HEK293T (cell line): ENCODE measurements around the gene SUSD6.
"Not testable (repeated sequence)": the region's sequence is repeated elsewhere in the genome, so short reads cannot be mapped to it uniquely, and the experiment has no call there.

Experiments used
- CTCF ChIA-PET: fragments of 350-600 bp; formaldehyde crosslinking; extraction: SDS; loops from one replicate; lab custom pipeline; 2021; ENCODE audit warnings: antibody characterized with exemption, inconsistent platforms; lab: Yijun Ruan, JAX
- POLR2A ChIA-PET: fragments of 350-600 bp; formaldehyde crosslinking; extraction: SDS; loops from one replicate; lab custom pipeline; 2020; ENCODE audit warnings: antibody characterized with exemption, inconsistent platforms; lab: Yijun Ruan, JAX
- DNase-seq: peaks from one replicate; pipeline ENCODE4 v3.0.0; 2012; ENCODE audit warnings: mixed read lengths; ENCODE audit errors: extremely low spot score
- ARNT ChIP-seq: fragments of 450-650 bp; IDR thresholded peaks from 2 replicates; pipeline ENCODE4 v1.6.1; 2017; ENCODE audit warnings: mild to moderate bottlenecking
- BHLHE40 ChIP-seq: fragments of 450-650 bp; IDR thresholded peaks from 2 replicates; pipeline ENCODE4 v1.6.1; 2016; ENCODE audit warnings: mild to moderate bottlenecking, moderate library complexity, borderline replicate concordance
- CTBP1 ChIP-seq: fragments of 450-650 bp; IDR thresholded peaks from 2 replicates; pipeline ENCODE4 v1.6.1; 2016; ENCODE audit warnings: borderline replicate concordance
- ELF4 ChIP-seq: fragments of 450-650 bp; IDR thresholded peaks from 2 replicates; pipeline ENCODE4 v1.6.1; 2017; ENCODE audit warnings: antibody characterized with exemption
- FOXA1 ChIP-seq: fragments of 450-650 bp; IDR thresholded peaks from 2 replicates; pipeline ENCODE4 v1.6.1; 2016; ENCODE audit warnings: mild to moderate bottlenecking
- FOXK2 ChIP-seq: fragments of 450-650 bp; IDR thresholded peaks from 2 replicates; pipeline ENCODE4 v1.6.1; 2016; ENCODE audit warnings: mild to moderate bottlenecking
- FOXM1 ChIP-seq: fragments of 450-650 bp; IDR thresholded peaks from 2 replicates; pipeline ENCODE4 v1.6.1; 2017; ENCODE audit warnings: mild to moderate bottlenecking, borderline replicate concordance
- HDGF ChIP-seq: fragments of 450-650 bp; IDR thresholded peaks from 2 replicates; pipeline ENCODE4 v1.6.1; 2017; ENCODE audit warnings: antibody characterized with exemption, borderline replicate concordance
- L3MBTL2 ChIP-seq: fragments of 450-650 bp; conservative IDR thresholded peaks from 2 replicates; pipeline ENCODE4 v1.6.1; 2016; ENCODE audit warnings: mild to moderate bottlenecking
- LEF1 ChIP-seq: fragments of 450-650 bp; IDR thresholded peaks from 2 replicates; pipeline ENCODE4 v1.6.1; 2017; ENCODE audit warnings: mild to moderate bottlenecking, borderline replicate concordance
- NFRKB ChIP-seq: fragments of 450-650 bp; IDR thresholded peaks from 2 replicates; pipeline ENCODE4 v1.6.1; 2016; ENCODE audit warnings: mild to moderate bottlenecking, moderate library complexity
- SP1 ChIP-seq: fragments of 450-650 bp; IDR thresholded peaks from 2 replicates; pipeline ENCODE4 v1.6.1; 2017
- SUZ12 ChIP-seq: fragments of 450-650 bp; IDR thresholded peaks from 2 replicates; pipeline ENCODE4 v1.6.1; 2016; ENCODE audit warnings: mild to moderate bottlenecking
- TARDBP ChIP-seq: fragments of 450-650 bp; IDR thresholded peaks from 2 replicates; pipeline ENCODE4 v1.6.1; 2016
- ZNF384 ChIP-seq: fragments of 450-650 bp; IDR thresholded peaks from 2 replicates; pipeline ENCODE4 v1.6.1; 2016
- TF ChIP-seq, protein P1 (sequence below): fragments of 450-650 bp; IDR thresholded peaks from 2 replicates; pipeline ENCODE4 v1.6.1; 2016

SUSD6 gene

DNA sequence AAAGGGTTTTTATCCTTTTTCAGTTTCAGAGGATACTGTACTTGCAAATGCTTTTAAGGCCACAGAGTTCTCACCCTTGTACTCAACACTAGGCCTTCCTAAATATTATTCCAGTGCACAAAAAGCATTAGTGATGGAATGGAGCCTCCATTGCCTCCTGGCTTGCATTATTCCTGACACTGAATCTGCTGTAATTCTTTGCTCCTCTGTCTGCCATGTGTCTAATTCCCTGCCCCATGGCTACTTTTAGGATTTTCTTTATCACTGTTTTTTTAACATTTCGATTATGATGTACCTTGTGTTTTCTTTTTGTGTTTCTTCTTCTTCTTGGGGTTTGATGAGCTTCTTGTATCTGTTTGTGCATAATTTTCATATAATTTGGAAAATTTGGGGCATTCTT, 29.5 kb downstream of the SUSD6 start:
- no peak for DNase-seq
- ChIA-PET POLR2A (no interaction called here), CTCF (no interaction called here)
- TF ChIP-seq FOXM1, result no peak
- no peak for TF ChIP-seq FOXK2
- TF ChIP-seq HDGF, result no peak
- TF ChIP-seq LEF1, result no peak
- TF ChIP-seq ZNF384, result no peak
- no peak for TF ChIP-seq ELF4
- no peak for TF ChIP-seq FOXA1
- no peak for TF ChIP-seq SUZ12
- TF ChIP-seq BHLHE40, result no peak
- no peak for TF ChIP-seq CTBP1
- no peak for TF ChIP-seq TARDBP
- TF ChIP-seq SP1, result no peak
- no peak for TF ChIP-seq L3MBTL2
- no peak for TF ChIP-seq ARNT

DNA sequence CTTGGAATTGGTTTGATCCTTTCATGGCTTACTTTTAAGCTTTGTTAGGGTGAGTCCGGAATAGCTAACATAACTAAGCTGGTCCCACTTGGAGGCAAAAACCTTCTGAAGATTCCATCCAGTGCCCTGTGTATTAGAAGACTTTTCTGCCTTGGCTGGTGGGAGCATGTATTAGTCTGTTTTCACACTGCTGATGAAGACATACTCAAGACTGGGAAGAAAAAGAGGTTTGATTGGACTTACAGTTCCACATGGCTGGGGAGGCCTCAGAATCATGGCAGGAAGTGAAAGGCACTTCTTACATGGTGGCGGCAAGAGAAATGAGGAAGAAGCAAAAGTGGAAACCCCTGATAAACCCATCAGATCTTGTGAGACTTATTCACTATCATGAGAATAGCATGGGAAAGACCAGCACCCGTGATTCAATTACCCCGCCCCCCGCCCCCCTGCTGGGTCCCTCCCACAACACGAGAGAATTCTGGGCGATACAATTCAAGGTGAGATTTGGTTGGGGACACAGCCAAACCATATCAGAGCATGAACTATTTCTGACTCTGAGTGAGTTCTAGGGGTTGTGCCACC, 30.9 kb downstream of the SUSD6 start:
- DNase-seq, POLR2A ChIA-PET: not testable (repeated sequence)
- CTCF ChIA-PET, result interaction anchor here (0.6 kb wide), 1 partner anchor 31 kb away, joined by 4 read pairs; no protein-coding TSS in a partner anchor

DNA sequence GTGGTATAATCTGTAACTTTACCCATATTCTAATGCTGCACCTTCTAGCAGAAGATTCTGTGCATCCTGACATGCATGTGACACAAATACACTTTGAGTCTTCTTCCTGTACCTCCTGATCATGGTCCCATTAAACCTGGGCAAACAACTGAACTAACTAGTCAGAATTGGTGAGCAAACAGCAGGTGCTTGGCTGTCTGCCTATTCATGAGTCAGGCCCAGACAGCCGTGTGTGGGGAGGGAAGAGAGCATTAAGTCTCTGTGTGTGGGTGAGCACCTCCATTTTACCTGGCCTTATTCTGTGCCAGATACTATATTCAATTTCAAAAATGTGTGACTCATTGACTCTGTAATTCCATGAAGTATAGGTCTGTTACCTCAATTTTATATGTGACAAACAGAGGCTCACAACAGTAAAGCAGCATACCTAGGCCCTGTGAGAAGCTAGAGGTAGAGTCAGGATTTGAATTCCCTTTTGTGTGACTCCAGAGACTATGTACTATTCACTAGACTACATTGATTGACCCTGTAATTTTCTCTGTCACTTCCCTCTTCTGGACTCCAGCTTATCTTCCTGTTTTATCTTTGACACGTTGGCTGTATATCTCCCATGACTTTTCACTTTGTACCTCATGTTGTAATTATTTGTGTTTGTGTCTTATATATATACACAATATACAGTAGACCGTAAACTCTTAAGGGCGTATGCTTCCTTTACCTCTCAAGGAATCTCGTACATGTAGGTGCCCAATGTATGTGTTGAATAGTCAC, 32.2 kb downstream of the SUSD6 start:
- POLR2A ChIA-PET, result no interaction called here
- TF ChIP-seq FOXM1 (no peak), ZNF384 (no peak), ELF4 (no peak), LEF1 (no peak), FOXK2 (no peak), SUZ12 (no peak), SP1 (no peak)
- CTCF ChIA-PET, result interaction anchor here (0.6 kb wide), 2 partner anchors 59 to 140 kb away, joined by 3 read pairs; no protein-coding TSS in a partner anchor
- no peak for DNase-seq

DNA sequence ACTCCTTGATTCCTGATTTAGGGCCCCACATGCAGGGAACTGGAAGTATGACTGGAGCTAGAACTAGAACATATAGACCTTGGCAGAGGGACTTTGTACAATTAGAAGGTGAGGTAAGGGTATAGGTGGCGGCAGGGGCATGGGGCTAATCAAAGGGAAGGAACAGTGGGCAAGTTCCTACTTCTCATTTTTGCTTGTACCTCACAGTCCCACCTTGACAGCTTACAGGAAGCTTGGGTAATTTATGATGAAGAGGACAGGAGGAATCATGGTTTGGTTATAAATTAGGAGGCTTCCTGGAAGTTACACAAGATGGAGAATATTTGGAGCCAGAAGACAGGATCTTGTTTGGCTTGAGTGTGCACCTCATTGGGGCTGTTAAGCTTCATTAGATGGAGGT, 33.4 kb downstream of the SUSD6 start:
- DNase-seq, result no peak
- POLR2A ChIA-PET, result no interaction called here
- CTCF ChIA-PET, result no interaction called here
- TF ChIP-seq FOXK2, result no peak
- TF ChIP-seq, protein P1, sequence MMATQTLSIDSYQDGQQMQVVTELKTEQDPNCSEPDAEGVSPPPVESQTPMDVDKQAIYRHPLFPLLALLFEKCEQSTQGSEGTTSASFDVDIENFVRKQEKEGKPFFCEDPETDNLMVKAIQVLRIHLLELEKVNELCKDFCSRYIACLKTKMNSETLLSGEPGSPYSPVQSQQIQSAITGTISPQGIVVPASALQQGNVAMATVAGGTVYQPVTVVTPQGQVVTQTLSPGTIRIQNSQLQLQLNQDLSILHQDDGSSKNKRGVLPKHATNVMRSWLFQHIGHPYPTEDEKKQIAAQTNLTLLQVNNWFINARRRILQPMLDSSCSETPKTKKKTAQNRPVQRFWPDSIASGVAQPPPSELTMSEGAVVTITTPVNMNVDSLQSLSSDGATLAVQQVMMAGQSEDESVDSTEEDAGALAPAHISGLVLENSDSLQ, result no peak

DNA sequence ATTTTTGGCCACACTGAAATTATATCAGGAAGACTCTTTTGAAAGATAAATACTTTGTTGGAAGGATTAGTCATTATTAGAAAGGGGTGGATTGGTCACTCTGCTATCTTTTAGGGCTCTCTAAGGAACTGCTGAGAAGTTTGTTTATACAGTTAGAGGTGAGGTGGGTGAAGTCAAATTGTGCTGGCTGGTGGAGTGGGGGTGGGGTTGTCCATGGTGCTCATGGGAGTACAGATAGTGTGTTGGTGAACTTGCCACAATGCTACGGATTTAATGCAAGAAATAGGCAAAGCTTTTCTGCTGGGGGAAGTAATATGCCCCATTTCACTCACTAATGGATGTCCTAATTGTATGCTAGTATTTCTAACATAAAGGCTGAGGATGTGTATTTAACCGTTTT, 35.8 kb downstream of the SUSD6 start:
- CTCF ChIA-PET, result no interaction called here
- no peak for DNase-seq
- TF ChIP-seq ZNF384 (no peak), FOXM1 (no peak), NFRKB (no peak), L3MBTL2 (no peak), ARNT (no peak), FOXK2 (no peak), CTBP1 (no peak), SUZ12 (no peak), LEF1 (no peak), FOXA1 (no peak), ELF4 (no peak), TARDBP (no peak), HDGF (no peak), BHLHE40 (no peak)
- TF ChIP-seq, protein P1, result no peak
- POLR2A ChIA-PET, result interaction anchor here (1.0 kb wide), 1 partner anchor 51 kb away, joined by 4 read pairs; no protein-coding TSS in a partner anchor

DNA sequence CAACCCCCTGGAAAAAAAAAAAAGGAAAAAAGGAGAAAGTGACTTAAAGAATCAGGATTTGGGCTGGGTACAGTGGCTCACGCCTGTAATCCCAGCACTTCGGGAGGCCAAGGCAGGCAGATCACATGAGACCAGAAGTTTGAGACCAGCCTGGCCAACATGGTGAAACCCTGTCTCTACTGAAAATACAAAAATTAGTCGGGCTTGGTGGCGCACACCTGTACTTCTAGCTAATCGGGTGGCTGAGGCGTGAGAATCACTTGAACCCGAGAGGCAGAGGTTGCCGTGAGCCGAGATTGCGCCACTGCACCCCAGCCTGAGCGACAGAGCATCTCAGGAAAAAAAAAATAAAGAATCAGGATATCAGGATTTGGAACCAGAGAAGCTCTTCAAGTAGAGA, 36.2 kb downstream of the SUSD6 start:
- ChIA-PET POLR2A (interaction anchor here (1.0 kb wide), 1 partner anchor 51 kb away, joined by 4 read pairs; no protein-coding TSS in a partner anchor), CTCF (interaction anchor here (0.6 to 0.7 kb wide), 2 partner anchors 9 to 443 kb away, joined by 3 read pairs; no protein-coding TSS in a partner anchor)
- not testable (repeated sequence) for DNase-seq

DNA sequence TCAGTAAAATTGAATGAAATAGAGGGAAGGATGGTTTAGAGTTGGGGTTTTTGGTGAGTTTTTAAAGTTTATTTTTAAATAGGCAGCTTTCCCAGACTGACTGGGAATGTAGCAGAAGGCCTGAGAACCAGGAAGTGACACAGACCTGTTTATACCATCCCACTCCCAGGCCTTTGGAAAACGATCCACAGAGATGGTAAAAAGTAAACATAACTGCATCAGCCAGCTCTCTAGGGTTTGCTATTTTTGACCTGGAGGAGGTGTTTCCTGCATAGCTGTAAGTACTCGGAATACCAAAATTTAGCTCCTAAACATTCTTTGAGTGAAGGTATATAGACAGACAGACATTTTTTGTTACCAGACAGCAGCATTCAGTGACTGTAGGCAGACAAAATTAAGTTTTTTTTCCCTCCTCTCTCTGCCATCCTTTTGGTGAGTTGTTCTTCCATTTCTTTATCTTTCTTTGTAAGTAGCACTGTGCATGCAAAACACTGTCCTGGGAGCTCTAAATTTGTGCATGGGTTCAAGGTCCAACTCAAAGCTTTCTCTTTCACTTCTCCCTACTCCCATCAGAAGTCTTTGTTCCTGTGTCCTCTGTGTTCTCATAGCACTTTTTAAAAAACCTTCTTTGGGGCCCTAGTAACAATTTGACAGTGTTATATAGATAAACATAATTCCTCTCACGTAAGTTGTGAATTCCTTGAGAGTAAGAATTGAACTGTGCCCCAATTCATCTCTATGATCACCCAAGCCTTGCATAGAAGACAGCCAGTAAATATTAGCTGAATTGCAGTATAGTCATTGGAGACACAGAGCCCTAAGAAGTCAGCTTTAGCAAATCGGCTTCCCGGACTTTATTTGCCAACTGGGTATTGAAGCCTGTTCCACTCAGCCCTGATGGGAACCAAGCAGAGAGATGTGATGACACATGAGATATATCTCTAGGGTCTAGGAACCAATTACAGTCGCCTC, 37.4 kb downstream of the SUSD6 start:
- no peak for DNase-seq
- CTCF ChIA-PET, result interaction anchor here (0.6 to 0.7 kb wide), 2 partner anchors 8 to 442 kb away, joined by 3 read pairs; no protein-coding TSS in a partner anchor
- POLR2A ChIA-PET, result interaction anchor here (1.4 kb wide), 1 partner anchor 10 kb away, joined by 5 read pairs; no protein-coding TSS in a partner anchor
- no peak for TF ChIP-seq SP1
- no peak for TF ChIP-seq CTBP1
- TF ChIP-seq, protein P1, result no peak
- no peak for TF ChIP-seq ELF4
- TF ChIP-seq ZNF384, result no peak
- TF ChIP-seq FOXK2, result no peak
- TF ChIP-seq NFRKB, result no peak
